ENCODE data around the gene CDH2. TPM values are rescaled to one million over a fixed set of nuclear protein-coding genes. Genes with fewer than 3 reads are reported as not detected.

Gene CDH2
- total and polyA plus RNA-seq, 2 experiments from 2014 or later = 14.7 to 36.9 TPM

DNA sequence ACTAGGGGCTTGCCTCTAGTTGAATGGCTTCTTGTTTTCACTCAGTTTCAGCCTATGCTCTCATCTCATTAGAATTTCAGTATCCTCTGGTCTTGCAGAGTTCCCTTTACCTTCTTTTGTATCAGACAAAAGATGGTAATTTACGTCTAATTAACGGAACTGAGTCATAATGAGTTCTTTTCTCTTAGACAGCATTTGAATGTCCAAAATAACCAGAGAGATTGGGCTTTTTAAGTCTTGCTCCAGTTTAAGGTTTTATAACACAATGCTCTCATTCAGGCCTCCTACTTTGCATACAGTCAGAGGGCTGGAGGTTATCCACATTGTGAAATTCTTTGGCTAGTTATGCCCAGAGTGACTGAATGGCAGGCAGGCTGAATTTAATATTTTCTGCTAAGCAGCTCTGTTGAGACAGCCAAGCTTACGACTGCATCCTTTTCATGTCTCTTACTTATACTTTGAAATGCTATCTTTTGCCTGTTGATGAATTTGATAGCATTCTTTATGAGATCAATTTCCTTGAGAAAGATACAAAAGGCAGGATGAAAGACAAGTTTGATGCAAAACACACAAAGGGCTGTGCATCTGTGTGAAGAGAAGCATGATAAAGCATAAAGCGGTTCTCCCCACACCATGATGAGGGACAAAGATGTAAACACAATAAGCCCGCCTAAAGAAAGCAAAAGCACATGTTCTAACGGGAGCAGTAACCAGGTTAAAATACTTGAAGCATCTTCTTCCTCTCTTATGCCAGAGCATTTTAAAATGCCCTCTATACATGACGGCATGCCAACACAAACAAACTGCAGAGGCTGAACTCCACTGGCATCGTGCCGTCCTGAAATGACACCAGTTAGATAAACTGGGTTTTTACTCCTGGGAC lies 90.0 kb downstream of the CDH2 start:
- peak; percentile 55 for ATAC-seq
- peak overlapping the region; percentile 15 for H3K4me3 ChIP-seq
- no peaks in the 10 kb centered on the region for H3K36me3 Mint-ChIP-seq (ENCODE audit: low read depth)
- no peaks in the 10 kb centered on the region for H3K9me2 ChIP-seq (ENCODE audit: insufficient read depth)
- H3K79me2 ChIP-seq (replicated peaks; ENCODE audit: insufficient read depth) = no peaks in the 10 kb centered on the region
- peaks cover 42% of the 10 kb centered on the region for H3K27me3 ChIP-seq (ENCODE audit: insufficient read depth)
- peaks cover 31% of the 10 kb centered on the region for H3K4me1 Mint-ChIP-seq
- H3K27me3 Mint-ChIP-seq (ENCODE audit: insufficient read depth, low read depth, poor library complexity) = peaks cover 27% of the 10 kb centered on the region
- H3K4me3 Mint-ChIP-seq = peak overlapping the region; percentile 3; the same call in 1 of the 3 replicates
- no peak overlapping the region for H3K27ac Mint-ChIP-seq
- H2AFZ ChIP-seq = no peak overlapping the region
- peaks cover 8% of the 10 kb centered on the region; the same call in 1 of the 2 replicates for H4K20me1 ChIP-seq (replicated peaks; ENCODE audit: insufficient read depth)
- no peaks in the 10 kb centered on the region; the same call in 1 of the 2 replicates for H3F3A ChIP-seq (replicated peaks; ENCODE audit: low read depth)
- peak; percentile 22 for DNase-seq (ENCODE audit: low spot score)
- H3K9me3 Mint-ChIP-seq = no peaks in the 10 kb centered on the region
- H3K4me1 ChIP-seq (ENCODE audit: insufficient read depth) = peaks cover 46% of the 10 kb centered on the region
- H3K4me2 ChIP-seq = peak overlapping the region; percentile 52
- no peak for TF ChIP-seq EZH2 (IDR thresholded peaks at IDR 0.05; ENCODE audit: low read depth, unreplicated experiment)
- TF ChIP-seq NANOG (IDR thresholded peaks at IDR 0.05; ENCODE audit: borderline replicate concordance) = 0 out of 2 replicates have a peak, but pooled peaks have one; percentile 7
- TF ChIP-seq REST (IDR thresholded peaks at IDR 0.05; ENCODE audit: unreplicated experiment) = no peak
- TF ChIP-seq ZNF114 (CRISPR knock-in tag; IDR thresholded peaks at IDR 0.05) = no peak
- TF ChIP-seq ETS1 (IDR thresholded peaks at IDR 0.05) = no peak
- H3K36me3 ChIP-seq (ENCODE audit: insufficient read depth) = no peaks in the 10 kb centered on the region
- no peak overlapping the region for H3K27ac ChIP-seq (ENCODE audit: low read depth)

DNA sequence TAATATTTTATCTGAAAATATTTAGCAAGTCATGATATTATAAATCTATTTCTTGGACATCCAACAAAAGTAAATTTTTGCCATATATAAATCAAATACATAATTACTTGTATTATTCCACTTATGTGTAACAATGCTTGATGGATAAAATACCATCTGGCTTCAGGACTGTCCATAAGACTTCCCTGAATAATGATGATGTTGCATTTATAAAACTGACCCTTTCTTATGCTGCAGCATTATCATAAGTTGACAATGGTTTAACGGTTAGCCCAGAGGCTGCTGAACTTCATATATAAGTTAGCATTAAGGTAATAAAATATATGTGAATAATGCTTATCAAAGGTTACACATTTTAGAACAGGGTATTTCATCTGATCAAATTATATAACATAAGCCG lies 95.4 kb downstream of the CDH2 start:
- Histone ChIP-seq H3K27me3 (ENCODE audit: insufficient read depth) (no peaks in the 10 kb centered on the region), H3K4me3 (no peak overlapping the region), H2AFZ (no peak overlapping the region), H3K36me3 (ENCODE audit: insufficient read depth) (no peaks in the 10 kb centered on the region), H3K27ac (ENCODE audit: low read depth) (no peak overlapping the region), H3K9me2 (ENCODE audit: insufficient read depth) (no peaks in the 10 kb centered on the region), H3K4me1 (ENCODE audit: insufficient read depth) (peaks cover 31% of the 10 kb centered on the region), H4K20me1 (replicated peaks; ENCODE audit: insufficient read depth) (no peaks in the 10 kb centered on the region), H3F3A (replicated peaks; ENCODE audit: low read depth) (no peaks in the 10 kb centered on the region), H3K4me2 (no peak overlapping the region), H3K79me2 (replicated peaks; ENCODE audit: insufficient read depth) (no peaks in the 10 kb centered on the region)
- Mint-ChIP-seq H3K9me3 (no peaks in the 10 kb centered on the region), H3K4me3 (no peak overlapping the region), H3K27ac (no peak overlapping the region), H3K36me3 (ENCODE audit: low read depth) (no peaks in the 10 kb centered on the region), H3K27me3 (ENCODE audit: insufficient read depth, low read depth, poor library complexity) (peaks cover 2% of the 10 kb centered on the region), H3K4me1 (peaks cover 25% of the 10 kb centered on the region)
- ATAC-seq (no peak), DNase-seq (ENCODE audit: low spot score) (no peak)
- TF ChIP-seq POLR2AphosphoS5 (IDR thresholded peaks at IDR 0.05; ENCODE audit: low read depth) = no peak
- TF ChIP-seq NANOG (IDR thresholded peaks at IDR 0.05; ENCODE audit: borderline replicate concordance) = no peak
- no peak for TF ChIP-seq JUNB (IDR thresholded peaks at IDR 0.05; ENCODE audit: unreplicated experiment)
- TF ChIP-seq ETS1 (IDR thresholded peaks at IDR 0.05) = no peak
- TF ChIP-seq ZNF331 (CRISPR knock-in tag; IDR thresholded peaks at IDR 0.05; ENCODE audit: low read depth) = no peak
- TF ChIP-seq STAT1 (IDR thresholded peaks at IDR 0.05; ENCODE audit: unreplicated experiment) = no peak
- TF ChIP-seq CREB1 (CRISPR knock-in tag; IDR thresholded peaks at IDR 0.05; ENCODE audit: low read depth) = no peak
- no peak for TF ChIP-seq EZH2phosphoT487 (IDR thresholded peaks at IDR 0.05; ENCODE audit: unreplicated experiment)
- TF ChIP-seq ZNF114 (CRISPR knock-in tag; IDR thresholded peaks at IDR 0.05) = no peak
- TF ChIP-seq CTCF (conservative IDR thresholded peaks at IDR 0.05; ENCODE audit: low read depth in 2 of 2) = no peak
- no peak for TF ChIP-seq EZH2 (IDR thresholded peaks at IDR 0.05; ENCODE audit: low read depth, unreplicated experiment)
